AML-193 (cell line): Measurements from ENCODE around the gene DPP6.
"Not testable (repeated sequence)": the region's sequence is repeated elsewhere in the genome, so short reads cannot be mapped to it uniquely, and the experiment has no call there.

Experiments used
- DNase-seq, 2 experiments: peaks; one replicate each; lab custom pipeline; 2025; lab: John Stamatoyannopoulos, UW

DPP6 gene

DNA sequence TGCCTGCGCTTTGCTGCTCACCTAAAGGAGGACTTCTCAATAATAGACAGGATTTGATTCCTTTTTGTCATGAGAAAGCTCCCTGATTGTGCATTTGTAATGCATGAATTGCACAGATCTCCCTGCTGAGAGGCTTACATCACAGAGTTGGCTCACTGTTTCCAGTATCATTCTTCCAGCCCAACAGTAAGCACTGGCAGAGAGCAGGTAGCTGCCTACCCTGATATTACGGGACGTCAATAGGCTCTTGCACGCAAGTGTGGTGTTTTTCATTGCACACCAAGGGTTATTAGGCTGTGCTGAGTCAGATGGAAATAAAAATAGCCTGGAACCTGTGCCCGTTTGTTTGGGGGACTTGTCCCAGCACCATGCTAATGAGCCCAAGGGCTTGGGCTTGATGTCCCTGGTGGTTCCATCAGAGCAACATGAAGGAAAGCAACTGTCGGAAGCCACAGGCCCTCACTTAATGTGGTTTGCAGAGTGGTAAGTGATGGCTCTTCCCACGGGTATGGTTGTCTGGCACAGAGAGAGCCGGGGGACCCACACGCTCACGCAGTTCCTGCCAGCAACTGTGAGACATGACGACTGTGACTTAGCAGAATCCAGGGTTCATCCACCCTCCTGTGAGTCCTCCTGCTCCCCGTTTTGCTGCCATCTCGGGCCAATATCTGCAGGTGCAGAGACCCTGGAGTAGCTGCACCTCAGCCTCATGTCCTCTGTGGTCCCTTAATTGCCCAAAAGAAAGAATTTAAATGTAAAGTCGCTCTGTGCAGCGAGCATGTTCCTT, 20.4 kb downstream of the DPP6 start:
- DNase-seq, result not testable (repeated sequence)

DNA sequence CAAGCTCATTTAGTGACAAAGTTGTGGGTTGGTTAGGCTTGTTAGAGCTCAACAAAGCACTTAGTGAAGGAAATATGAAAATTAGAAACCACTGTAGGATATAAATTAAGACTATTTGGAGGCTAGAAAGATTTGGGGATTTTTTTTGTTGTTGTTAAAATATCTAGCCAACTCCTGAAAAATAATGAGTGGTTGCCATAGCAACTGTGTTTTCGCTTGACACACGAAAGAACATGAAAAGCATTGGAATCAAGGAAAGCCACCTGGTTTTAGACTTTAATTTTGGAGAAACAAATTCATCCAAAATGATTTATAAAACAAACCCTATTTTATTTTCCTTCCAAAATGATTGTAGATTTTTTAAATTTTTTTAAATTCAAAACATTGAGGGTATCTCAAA, 26.3 kb downstream of the DPP6 start:
- not testable (repeated sequence) for DNase-seq

DNA sequence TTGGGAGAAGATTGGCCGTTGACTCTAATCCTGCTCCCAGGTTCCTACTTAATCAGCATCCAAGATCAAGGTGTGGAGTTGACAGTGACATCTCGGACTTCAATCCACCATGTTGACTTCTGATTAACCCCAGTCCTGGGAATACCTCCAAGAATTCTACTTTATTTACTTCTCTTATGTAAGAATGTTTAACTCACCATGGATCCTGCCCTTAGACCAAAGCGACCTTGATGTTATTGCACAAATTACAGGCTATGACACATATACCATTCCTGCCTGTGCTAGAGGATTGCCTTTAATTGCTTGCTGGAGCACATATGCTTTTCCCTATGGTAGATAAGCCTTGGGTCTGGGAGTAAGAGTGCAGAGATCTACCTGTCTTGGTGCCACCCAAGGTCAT, 28.1 kb downstream of the DPP6 start:
- not testable (repeated sequence) for DNase-seq

DNA sequence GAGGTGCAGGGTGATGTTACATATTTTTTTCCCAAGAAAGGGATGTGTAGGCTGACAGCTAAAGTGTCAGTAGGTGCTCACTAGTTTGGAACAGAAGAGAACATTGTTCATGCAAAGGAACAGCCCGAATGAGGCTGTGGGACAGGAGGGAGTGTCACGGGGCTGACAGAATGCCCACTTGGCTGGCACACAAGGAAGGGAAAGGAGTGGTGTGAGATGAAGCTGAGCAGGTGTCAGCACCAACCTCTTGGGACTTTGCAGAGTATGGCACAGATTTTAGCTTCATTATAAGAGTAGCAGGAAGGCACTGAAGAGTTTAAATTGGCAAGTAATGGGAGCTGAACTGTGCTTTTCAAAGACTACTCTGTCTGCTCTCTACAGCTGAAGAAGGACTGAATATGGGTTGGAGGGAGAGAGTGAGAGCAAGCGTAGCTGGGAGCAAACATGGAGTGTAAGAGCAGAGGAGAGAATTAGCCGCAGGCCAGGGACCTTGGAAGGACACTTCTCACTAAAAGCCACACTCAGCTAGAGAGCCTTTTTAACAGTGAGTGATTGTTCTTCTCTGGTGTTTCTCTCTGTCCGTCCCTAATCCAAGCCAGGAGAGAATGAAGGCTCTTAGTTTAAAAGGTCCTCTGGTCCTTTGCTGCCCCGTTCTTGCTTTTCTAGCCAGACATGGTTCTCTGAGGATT, 35.0 kb downstream of the DPP6 start:
- not testable (repeated sequence) for DNase-seq

DNA sequence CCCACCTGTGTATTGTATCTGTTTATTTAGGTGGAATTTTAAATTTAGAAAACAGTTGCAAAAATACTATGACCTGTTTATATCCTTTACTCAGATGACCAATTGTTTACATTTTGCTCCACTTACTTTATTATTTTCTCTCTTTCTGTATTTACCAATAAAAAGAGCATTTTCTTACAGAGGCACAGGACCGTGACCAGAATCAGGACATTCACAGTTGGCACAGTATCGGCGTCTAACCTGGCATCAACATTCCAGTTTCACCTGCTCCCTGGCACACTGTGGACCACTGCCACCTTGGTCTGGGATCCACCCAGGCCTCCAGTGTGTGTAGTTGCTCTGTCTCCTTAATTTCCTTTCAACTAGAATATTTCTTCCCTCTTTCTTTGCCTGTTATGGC, 39.9 kb downstream of the DPP6 start:
- DNase-seq, result not testable (repeated sequence)

DNA sequence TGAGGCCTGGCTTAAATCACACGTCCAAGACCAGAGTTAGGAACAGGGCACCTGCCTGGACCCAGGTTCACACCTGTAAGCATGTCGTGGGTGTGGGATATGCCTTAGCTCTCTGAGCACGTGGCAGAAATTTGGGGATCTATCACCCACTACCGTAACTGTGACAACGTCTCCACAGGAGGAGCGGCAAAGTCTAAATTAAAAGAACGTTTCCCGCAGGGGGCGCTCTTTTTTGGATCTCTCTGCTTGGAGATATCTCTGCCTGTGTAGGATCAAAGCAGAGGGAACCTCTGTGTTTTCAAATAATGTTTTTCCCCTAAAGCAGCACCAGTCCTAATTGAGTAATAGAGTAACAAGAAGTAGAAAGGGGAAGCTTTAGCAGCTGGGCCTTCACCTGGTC, 43.0 kb downstream of the DPP6 start:
- DNase-seq, result not testable (repeated sequence)

DNA sequence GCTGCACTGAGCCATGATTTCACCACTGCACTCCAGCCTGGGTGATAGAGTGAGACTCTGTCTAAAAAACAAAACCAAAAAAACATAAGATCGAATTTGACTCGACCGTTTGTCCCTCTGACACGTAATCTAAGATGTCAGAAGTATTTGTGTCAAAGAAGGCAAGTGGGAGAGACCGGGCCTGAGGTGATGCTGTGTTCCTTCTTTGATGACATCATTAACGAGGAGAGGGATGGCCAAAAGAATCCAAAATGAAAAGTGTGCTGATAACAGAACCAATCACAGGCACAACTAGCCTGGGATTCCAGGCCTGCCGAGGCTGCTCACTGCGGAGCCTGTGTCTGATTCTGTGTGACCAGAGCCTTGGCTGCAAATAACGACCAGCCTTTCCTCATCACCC, 52.9 kb downstream of the DPP6 start:
- DNase-seq, result not testable (repeated sequence)

DNA sequence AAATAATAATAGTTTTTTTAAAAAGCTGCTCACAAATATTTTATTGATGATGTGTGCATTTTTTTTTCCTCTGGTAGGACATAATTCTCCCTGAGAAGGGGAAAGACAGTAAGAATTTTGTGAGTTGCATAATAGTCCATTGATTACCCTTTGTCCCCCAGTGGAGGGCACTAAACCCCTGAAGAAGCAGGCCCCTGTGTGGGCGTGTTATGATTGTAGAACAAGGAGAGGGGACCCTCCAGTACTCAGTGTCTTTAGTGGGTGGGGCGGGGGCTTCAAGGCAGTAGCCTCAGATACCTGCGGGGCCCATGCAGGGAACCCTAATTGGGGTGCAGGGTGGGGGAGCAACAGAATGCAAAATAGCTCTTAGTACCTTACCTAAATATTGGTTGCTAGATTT, 57.4 kb downstream of the DPP6 start:
- not testable (repeated sequence) for DNase-seq

DNA sequence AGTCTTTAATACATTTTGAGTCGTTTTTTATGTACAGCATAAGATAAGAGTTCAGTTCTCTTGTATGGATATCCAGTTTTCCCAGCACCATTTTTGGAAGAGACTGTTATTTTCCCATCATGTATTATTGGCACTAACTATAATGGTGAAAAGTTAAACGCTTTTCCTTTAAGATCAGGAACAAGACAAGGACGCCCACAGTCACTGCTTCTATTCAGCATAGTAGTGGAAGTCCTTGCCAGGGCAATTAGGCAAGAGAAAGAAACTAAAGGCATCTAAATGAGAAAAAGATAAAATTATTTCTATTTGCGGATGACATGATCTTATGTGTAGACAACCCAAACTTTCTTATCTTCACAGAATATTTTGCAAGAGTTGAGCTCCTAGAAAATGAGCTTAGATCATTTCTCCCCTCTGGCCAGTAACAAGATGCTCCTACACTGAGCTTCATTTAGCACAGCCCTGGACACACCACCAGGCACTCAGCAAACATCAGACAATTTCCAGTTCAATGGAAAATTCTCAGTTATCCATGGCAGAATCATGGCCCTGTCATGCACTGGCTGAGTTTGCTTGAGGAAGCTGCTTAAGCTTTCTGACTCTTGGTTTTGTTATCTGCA, 61.6 kb downstream of the DPP6 start:
- not testable (repeated sequence) for DNase-seq

DNA sequence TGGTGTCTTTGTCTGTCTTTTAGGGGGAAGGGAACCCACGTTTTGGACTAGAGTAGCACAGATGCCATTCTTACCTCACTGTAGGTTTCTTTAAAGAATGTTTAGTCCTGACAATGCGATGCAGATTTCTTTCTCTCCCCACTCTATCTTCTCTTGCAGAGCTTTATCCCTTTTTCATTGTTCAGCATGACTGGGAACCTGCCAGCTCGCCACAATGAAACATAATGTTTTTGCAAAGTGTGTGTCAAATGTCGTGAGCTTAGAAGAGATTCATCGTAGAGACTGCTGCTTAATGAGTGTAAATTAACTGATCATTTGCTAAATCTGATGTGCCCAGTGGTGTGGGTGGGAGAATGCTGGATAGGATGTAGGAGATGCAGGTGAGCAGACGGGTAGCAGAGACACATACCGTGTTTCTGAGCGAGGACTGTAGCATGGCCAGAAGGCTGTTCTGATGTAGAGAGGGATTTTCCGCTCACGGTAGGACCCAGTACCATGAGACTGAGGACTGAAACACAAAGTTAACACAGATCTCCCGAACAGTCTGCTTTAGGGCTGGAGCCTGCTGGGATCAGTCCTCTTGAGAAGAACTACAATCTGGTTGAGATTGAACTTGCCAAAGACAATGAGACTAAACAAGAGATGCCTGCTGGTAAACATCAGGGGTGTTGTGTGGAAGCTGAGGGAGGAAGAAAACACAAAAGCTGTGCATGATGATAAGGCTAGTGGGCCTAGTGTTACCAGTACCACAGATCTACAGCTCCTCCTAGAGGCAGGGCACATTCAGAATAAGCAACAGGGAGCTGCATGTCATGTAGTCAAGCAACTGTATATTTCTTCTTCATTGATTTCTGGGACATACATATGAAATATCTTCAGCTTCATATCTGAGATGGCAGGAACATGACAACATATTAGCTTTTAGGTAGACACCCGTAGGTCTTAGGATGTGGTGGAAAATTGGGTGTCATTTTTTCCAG, 65.5 kb downstream of the DPP6 start:
- DNase-seq, result not testable (repeated sequence)

DNA sequence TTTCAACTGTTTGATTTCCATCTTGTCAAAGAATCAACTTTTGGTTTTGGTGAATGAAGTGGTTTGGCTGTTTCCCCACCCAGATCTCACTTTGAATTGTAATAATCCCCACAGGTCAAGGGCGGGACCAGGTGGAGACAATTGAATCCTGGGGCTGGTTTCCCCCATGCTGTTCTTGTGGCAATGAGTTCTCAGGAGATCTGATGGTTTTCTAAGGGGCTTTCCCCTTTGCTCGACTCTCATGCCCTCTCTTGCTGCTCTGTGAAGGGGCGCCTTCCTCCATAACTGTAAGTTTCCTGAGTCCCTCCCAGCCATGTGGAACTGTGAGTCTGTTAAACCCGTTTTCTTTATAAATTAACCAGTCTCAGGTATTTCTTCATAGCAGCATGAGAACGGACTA, 68.6 kb downstream of the DPP6 start:
- DNase-seq, result not testable (repeated sequence)

DNA sequence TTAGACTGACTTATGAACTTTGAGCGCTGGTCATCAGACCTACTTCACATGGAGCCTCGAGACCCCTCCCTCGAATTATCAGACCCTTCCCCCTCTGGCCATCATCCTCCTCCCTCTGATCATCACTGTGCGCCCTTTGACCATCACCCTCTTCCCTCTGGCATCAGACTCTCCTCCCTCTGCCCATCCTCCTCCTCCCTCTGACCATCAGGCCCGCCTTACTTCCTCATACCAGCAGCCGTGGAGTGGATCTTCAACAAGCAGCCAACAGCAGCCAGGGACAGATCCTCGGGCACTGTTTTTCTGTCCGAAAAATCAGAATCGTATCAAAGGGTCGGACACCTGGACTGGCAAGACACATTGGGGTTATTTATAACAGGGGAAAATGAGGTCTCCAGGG, 70.5 kb downstream of the DPP6 start:
- not testable (repeated sequence) for DNase-seq

DNA sequence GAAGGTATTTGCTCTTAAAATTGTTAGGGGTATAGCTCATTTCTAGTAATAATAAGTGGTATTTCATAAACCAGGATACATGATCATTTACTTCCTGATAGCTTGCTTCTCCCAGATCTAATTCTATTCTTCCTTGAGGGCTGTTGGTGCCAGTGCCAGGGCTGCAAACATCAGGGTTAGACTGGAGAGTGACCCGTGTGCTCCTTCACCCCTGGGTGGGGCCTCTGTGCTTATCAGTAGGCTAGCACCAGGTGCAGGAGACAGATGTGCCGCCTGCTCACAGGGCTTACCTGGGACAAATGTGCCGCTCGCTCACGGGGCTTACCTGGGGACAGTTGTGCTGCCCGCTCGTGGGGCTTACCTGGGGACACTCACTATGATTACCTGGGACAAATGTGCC, 71.2 kb downstream of the DPP6 start:
- DNase-seq, result not testable (repeated sequence)

DNA sequence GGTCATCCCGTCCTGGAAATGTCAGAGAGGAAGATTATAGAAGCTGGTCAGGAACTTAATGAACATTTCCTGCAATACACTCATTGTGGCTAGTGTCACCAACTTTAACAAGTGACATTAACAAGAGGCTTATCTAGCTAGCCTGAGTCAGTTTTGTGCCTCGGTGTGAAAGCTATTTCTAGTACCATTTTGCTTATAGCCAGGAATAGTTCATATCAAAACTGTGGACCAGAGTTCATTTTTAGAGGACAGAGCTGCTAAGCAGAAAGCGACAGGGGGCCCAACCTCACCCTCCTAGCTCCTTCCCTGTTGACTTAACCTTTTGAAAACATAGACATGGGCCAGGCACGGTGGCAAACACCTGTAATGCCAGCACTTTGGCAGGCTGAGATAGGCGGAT, 76.9 kb downstream of the DPP6 start:
- DNase-seq, result not testable (repeated sequence)

DNA sequence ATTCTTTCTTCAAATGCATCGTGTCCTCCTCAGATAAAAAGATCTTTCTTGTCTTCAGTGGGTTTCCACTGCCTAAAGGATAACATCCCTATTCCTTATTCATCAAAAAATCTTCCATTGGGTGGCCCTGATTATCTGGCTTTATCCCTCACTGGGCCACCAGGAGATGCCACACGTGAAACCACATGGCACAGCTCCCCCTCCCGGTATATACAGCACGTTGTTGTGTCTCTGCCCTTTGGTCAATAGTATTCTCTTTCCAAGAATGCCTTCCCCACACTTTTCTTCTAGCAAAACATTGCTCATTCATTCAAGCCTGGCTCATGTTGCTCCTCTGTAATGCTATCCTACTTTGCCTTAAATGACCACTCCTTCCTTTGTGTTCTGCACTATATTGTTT, 80.4 kb downstream of the DPP6 start:
- DNase-seq, result not testable (repeated sequence)

DNA sequence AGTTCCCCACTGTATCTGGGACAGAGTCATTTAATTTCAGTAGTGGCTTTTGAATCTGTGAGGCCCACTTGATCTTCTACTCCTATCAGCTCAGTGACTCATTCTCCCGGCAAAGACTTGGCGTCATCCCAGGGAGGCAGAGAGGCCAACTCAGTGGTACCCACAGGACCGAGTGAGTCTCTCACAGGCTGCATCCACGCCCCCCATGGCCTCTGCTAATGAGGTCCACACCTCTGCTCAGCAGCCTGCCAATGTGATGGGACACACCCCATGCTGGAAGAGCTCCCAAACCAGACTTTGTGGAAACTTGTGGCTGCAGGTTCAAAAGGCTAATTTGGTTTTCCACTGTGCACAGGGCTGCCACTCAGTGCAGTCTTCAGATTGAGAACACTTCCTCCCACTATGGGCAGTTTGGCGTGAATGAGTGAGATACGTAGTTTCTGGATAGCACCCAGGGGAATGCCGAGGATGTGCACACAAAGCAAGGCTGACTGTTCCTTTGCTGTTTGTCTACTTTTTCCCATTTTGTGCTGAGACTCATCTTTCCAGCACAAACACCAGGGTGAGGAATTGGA, 81.6 kb downstream of the DPP6 start:
- not testable (repeated sequence) for DNase-seq

DNA sequence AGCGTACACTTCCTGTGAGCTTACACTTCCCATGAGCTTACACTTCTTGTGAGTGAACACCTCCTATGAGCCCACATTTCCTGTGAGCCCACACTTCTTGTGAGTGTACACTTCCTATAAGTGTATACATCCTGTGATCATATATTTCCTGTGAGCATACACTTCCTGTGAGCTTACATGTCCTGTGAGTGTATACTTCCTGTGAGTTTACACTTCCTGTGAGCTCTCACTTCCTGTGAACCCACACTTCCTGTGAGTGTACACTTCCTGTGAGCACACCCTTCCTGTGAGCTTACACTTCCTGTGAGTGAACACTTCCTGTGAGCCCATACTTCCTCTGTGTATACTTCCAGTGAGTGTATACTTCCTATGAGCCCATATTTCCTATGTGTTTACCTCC, 82.5 kb downstream of the DPP6 start:
- not testable (repeated sequence) for DNase-seq

DNA sequence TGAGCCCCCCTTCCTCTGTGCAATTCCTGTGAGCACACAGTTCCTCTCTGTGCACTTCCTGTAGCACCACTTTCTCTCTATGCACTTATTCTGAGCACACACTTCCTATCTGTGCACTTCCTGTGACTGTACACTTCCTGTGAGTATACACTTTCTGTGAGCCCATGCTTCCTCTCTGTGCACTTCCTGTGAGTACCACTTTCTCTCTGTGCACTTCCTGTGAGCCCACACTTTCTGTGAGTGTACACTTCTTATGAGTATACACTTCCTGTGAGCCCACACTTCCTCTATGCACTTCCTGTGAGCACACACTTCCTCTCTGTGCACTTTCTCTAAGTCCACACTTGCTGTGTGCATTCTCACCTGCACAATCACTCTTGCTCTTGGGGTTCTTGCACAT, 83.4 kb downstream of the DPP6 start:
- not testable (repeated sequence) for DNase-seq

DNA sequence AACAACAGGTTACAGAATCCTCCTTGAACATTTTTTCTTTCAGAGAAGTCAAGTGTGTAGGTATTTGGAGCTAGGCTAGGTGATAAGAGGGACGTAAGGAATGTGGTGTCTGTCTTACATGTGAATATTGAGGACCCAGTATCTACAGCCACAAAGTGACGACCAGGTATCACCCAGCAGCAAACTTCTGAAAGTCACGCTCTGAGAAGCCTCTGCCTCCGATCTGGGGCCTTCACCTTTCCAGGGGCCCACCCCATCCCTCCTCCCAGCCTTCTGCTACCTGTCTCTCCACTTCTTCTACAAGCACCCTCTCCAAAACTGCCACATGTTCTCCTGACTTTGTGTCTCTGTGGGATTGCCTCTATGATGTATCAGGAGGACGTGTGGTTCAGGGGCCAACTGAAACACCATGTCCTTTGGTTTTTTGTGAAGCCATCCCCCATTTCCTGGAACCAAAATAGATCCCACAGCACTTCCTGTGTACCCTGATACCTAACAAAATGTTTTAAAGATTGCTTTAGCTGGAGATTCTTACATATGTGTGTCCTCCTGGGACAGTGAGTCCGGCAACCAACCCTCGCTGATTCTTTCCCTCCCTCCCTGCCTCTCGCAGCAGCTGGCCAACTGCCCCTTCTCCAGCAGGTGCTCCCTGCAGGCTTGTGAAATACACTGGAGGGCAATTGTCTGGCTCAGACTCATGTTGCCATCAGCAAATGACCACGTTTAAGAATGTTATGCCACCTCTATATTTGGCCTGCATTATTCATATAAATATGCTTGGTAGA, 93.9 kb downstream of the DPP6 start:
- DNase-seq, result not testable (repeated sequence)

DNA sequence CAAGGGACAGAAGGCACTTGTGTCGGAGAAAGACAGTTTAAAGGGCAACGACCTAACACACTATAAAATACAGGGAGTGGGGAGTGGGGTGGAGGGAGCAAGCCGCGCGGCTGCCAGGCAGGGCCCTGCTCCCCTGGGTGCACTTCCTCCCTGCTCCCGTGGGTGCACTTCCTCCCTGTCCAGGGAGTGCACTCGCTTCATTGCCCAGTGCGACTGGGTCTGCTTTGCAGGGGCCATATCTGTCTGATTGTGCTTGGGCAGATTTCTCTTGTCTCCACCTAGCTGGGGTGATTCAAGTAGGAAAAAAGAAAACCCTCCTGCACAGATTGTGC, 94.5 kb downstream of the DPP6 start:
- DNase-seq, result not testable (repeated sequence)
